ENCODE data around the gene BACH2.
"Not testable (repeated sequence)": the region's sequence is repeated elsewhere in the genome, so short reads cannot be mapped to it uniquely, and the experiment has no call there.

The BACH2 gene

GRCh38 chr6:90168693-90169131, 127.9 kb downstream of the BACH2 start:
- Mint-ChIP-seq H3K9me3 (peaks cover 27% of the 10 kb centered on the region), H3K4me3 (no peak overlapping the region), H3K4me1 (peaks cover 13% of the 10 kb centered on the region), H3K27ac (no peak overlapping the region), H3K27me3 (ENCODE audit: low read depth, poor library complexity) (peaks cover 3% of the 10 kb centered on the region), H3K36me3 (ENCODE audit: low read depth) (peaks cover 16% of the 10 kb centered on the region)
- DNase-seq = no peak
- no peak for TF ChIP-seq CTCF (IDR thresholded peaks at IDR 0.05)

GRCh38 chr6:90167514-90168379, 128.9 kb downstream of the BACH2 start:
- DNase-seq = no peak
- Mint-ChIP-seq H3K4me3 (no peak overlapping the region), H3K27me3 (ENCODE audit: low read depth, poor library complexity) (peaks cover 3% of the 10 kb centered on the region), H3K9me3 (peaks cover 18% of the 10 kb centered on the region), H3K4me1 (peaks cover 13% of the 10 kb centered on the region), H3K36me3 (ENCODE audit: low read depth) (peaks cover 6% of the 10 kb centered on the region), H3K27ac (no peak overlapping the region)
- no peak for TF ChIP-seq CTCF (IDR thresholded peaks at IDR 0.05)

- H3K36me3 Mint-ChIP-seq (ENCODE audit: low read depth); H3K4me3 Mint-ChIP-seq; H3K27ac Mint-ChIP-seq; H3K27me3 Mint-ChIP-seq (ENCODE audit: low read depth, poor library complexity); H3K9me3 Mint-ChIP-seq; DNase-seq: not testable (repeated sequence)
- H3K4me1 Mint-ChIP-seq = peaks cover 13% of the 10 kb centered on the region
Measured at GRCh38 chr6:90166155-90166924, 130.3 kb downstream of the BACH2 start.

- Mint-ChIP-seq H3K4me3 (no peak overlapping the region), H3K27me3 (ENCODE audit: low read depth, poor library complexity) (peaks cover 3% of the 10 kb centered on the region), H3K27ac (no peak overlapping the region), H3K9me3 (peaks cover 4% of the 10 kb centered on the region), H3K4me1 (peaks cover 19% of the 10 kb centered on the region), H3K36me3 (ENCODE audit: low read depth) (no peaks in the 10 kb centered on the region)
- no peak for DNase-seq
- no peak for TF ChIP-seq CTCF (IDR thresholded peaks at IDR 0.05)
Measured at GRCh38 chr6:90162648-90163387, 133.8 kb downstream of the BACH2 start.

- peaks cover 7% of the 10 kb centered on the region for H3K27me3 Mint-ChIP-seq (ENCODE audit: low read depth, poor library complexity)
- peaks cover 4% of the 10 kb centered on the region for H3K9me3 Mint-ChIP-seq
- no peak for TF ChIP-seq CTCF (IDR thresholded peaks at IDR 0.05)
- peaks cover 32% of the 10 kb centered on the region for H3K4me1 Mint-ChIP-seq
- no peaks in the 10 kb centered on the region for H3K36me3 Mint-ChIP-seq (ENCODE audit: low read depth)
- DNase-seq = no peak
- peak overlapping the region; percentile 48 for H3K27ac Mint-ChIP-seq
- H3K4me3 Mint-ChIP-seq = no peak overlapping the region
Measured at GRCh38 chr6:90160013-90160412, 136.6 kb downstream of the BACH2 start.

- H3K27me3 Mint-ChIP-seq (ENCODE audit: low read depth, poor library complexity) = peaks cover 7% of the 10 kb centered on the region
- no peak for TF ChIP-seq CTCF (IDR thresholded peaks at IDR 0.05)
- no peak overlapping the region for H3K4me3 Mint-ChIP-seq
- H3K36me3 Mint-ChIP-seq (ENCODE audit: low read depth) = no peaks in the 10 kb centered on the region
- no peak for DNase-seq
- H3K9me3 Mint-ChIP-seq = peaks cover 4% of the 10 kb centered on the region
- no peak overlapping the region for H3K27ac Mint-ChIP-seq
- peaks cover 37% of the 10 kb centered on the region for H3K4me1 Mint-ChIP-seq
Measured at GRCh38 chr6:90159452-90159851, 137.2 kb downstream of the BACH2 start.

Measured in nephron progenitor cell (in vitro differentiated cells).